HEK293 (cell line): ENCODE measurements around the gene FHL5.

Experiments
- CTCF ChIA-PET: fragments of 350-600 bp; formaldehyde crosslinking; extraction: SDS; loops from one replicate; lab custom pipeline; 2021; ENCODE audit warnings: antibody characterized with exemption; lab: Yijun Ruan, JAX
- POLR2A ChIA-PET: fragments of 300-600 bp; formaldehyde crosslinking; extraction: SDS; loops from one replicate; lab custom pipeline; 2020; ENCODE audit warnings: antibody characterized with exemption, inconsistent platforms; lab: Yijun Ruan, JAX
- H3K27ac ChIP-seq: fragments of 200-500 bp; sonication (Bioruptor generic); 2 replicates; pipeline ENCODE4 v1.5.1; 2014; ENCODE audit warnings: low read depth, low read length, control low read depth, inconsistent platforms; ENCODE audit errors: extremely low read depth
- H3K36me3 ChIP-seq, 2 experiments: fragments of 200-500 bp in 1 of 2; sonication (Bioruptor generic) in 1 of 2; 1 replicate in 1 of 2; 2 replicates in 1 of 2; pipeline ENCODE4 v1.5.1; 2014 to 2017; ENCODE audit warnings: inconsistent platforms in 2 of 2, low read length in 2 of 2; ENCODE audit not compliant: control insufficient read depth in 2 of 2, insufficient read depth in 1 of 2
- H3K4me1 ChIP-seq: fragments of 200-500 bp; sonication (Bioruptor generic); 2 replicates; pipeline ENCODE4 v1.5.1; 2014; ENCODE audit warnings: mild to moderate bottlenecking, low read length, inconsistent platforms; ENCODE audit not compliant: control insufficient read depth, insufficient read depth
- H3K4me3 ChIP-seq: 2 replicates; pipeline ENCODE4 v1.5.1; 2011; ENCODE audit warnings: low read depth, mild to moderate bottlenecking, control low read depth, low read length, moderate library complexity
- H3K9me3 ChIP-seq: fragments of 200-500 bp; sonication (Bioruptor generic); 2 replicates; pipeline ENCODE4 v1.5.1; 2014; ENCODE audit warnings: low read depth, low read length, inconsistent platforms; ENCODE audit not compliant: control insufficient read depth, insufficient read depth
- GFI1B ChIP-seq: fragments of 450-650 bp; formaldehyde crosslinking; IDR thresholded peaks from 2 replicates; pipeline ENCODE4 v1.5.1; 2016; ENCODE audit warnings: missing biosample characterization, missing genetic modification characterization
- GLIS2 ChIP-seq: fragments of 450-650 bp; formaldehyde crosslinking; IDR thresholded peaks from 2 replicates; pipeline ENCODE4 v1.5.1; 2016; ENCODE audit warnings: missing biosample characterization, missing genetic modification characterization
- HOXD13 ChIP-seq: sonication (generic); formaldehyde crosslinking; IDR thresholded peaks from 2 replicates; pipeline ENCODE4 v1.8.0; 2022; ENCODE audit warnings: missing genetic modification reagents, borderline replicate concordance
- PRDM2 ChIP-seq: fragments of 450-650 bp; formaldehyde crosslinking; IDR thresholded peaks from 2 replicates; pipeline ENCODE4 v1.5.1; 2016; ENCODE audit warnings: missing biosample characterization, missing genetic modification characterization, borderline replicate concordance
- YY2 ChIP-seq: fragments of 450-650 bp; formaldehyde crosslinking; IDR thresholded peaks from 2 replicates; pipeline ENCODE4 v1.5.1; 2016; ENCODE audit warnings: missing biosample characterization, missing genetic modification characterization
- ZBTB49 ChIP-seq: fragments of 450-650 bp; formaldehyde crosslinking; IDR thresholded peaks from 2 replicates; pipeline ENCODE4 v1.5.1; 2016; ENCODE audit warnings: missing biosample characterization, missing genetic modification characterization, low read depth
- ZFP37 ChIP-seq: fragments of 450-650 bp; formaldehyde crosslinking; IDR thresholded peaks from 2 replicates; pipeline ENCODE4 v1.5.1; 2016; ENCODE audit warnings: missing biosample characterization, missing genetic modification characterization
- ZFP69B ChIP-seq: fragments of 450-650 bp; formaldehyde crosslinking; IDR thresholded peaks from 2 replicates; pipeline ENCODE4 v1.5.1; 2016; ENCODE audit warnings: missing biosample characterization, missing genetic modification characterization
- ZNF10 ChIP-seq: fragments of 450-650 bp; formaldehyde crosslinking; IDR thresholded peaks from 2 replicates; pipeline ENCODE4 v1.5.1; 2017; ENCODE audit warnings: missing biosample characterization, missing genetic modification characterization
- ZNF292 ChIP-seq: fragments of 450-650 bp; formaldehyde crosslinking; IDR thresholded peaks from 2 replicates; pipeline ENCODE4 v1.5.1; 2016; ENCODE audit warnings: low read depth, missing biosample characterization, missing genetic modification characterization, borderline replicate concordance
- ZNF48 ChIP-seq: fragments of 450-650 bp; formaldehyde crosslinking; IDR thresholded peaks from 2 replicates; pipeline ENCODE4 v1.5.1; 2016; ENCODE audit warnings: missing biosample characterization, missing genetic modification characterization
- ZNF513 ChIP-seq: fragments of 450-650 bp; IDR thresholded peaks from 2 replicates; pipeline ENCODE4 v1.5.1; 2018; ENCODE audit warnings: missing biosample characterization, missing genetic modification characterization
- ZNF555 ChIP-seq: fragments of 450-650 bp; formaldehyde crosslinking; conservative IDR thresholded peaks from 2 replicates; pipeline ENCODE4 v1.5.1; 2017; ENCODE audit warnings: missing biosample characterization, mild to moderate bottlenecking, missing genetic modification characterization, inconsistent platforms
- ZNF692 ChIP-seq: fragments of 450-650 bp; formaldehyde crosslinking; IDR thresholded peaks from 2 replicates; pipeline ENCODE4 v1.5.1; 2016; ENCODE audit warnings: missing biosample characterization, missing genetic modification characterization

Gene FHL5

GRCh38 chr6:96608074-96608473 is 45.1 kb downstream of the FHL5 start (continued):
- TF ChIP-seq PRDM2 (tag by site-specific recombination) (no peak), ZFP69B (tag by site-specific recombination) (no peak), HOXD13 (CRISPR knock-in tag) (no peak)

GRCh38 chr6:96610019-96610418 is 47.1 kb downstream of the FHL5 start:
- Histone ChIP-seq H3K4me1 (no peaks in the 10 kb centered on the region), H3K36me3 (no peaks in the 10 kb centered on the region), H3K9me3 (no peaks in the 10 kb centered on the region), H3K27ac (no peak overlapping the region), H3K4me3 (no peak overlapping the region)
- ChIA-PET POLR2A (no interaction called here), CTCF (interaction anchor here (1.1 kb wide), 1 partner anchor 151 kb away, joined by 3 read pairs; no protein-coding TSS in a partner anchor)
- no peak for TF ChIP-seq ZNF692 (tag by site-specific recombination)
- TF ChIP-seq ZBTB49 (tag by site-specific recombination) = no peak
- no peak for TF ChIP-seq ZNF555
- no peak for TF ChIP-seq ZNF48 (tag by site-specific recombination)
- no peak for TF ChIP-seq GLIS2
- no peak for TF ChIP-seq ZNF513
- no peak for TF ChIP-seq GFI1B (tag by site-specific recombination)
- no peak for TF ChIP-seq YY2 (tag by site-specific recombination)
- TF ChIP-seq ZNF10 (tag by site-specific recombination) = no peak
- TF ChIP-seq ZNF292 = no peak
- no peak for TF ChIP-seq ZFP37 (tag by site-specific recombination)
